ENCODE results near the gene FUOM. TPM values are rescaled to one million over a fixed set of nuclear protein-coding genes. Genes with fewer than 3 reads are reported as not detected.
A peak's percentile ranks its signal among the peaks of the same experiment; 100 is the strongest.

Gene FUOM
- total RNA-seq, 1 donor from 2014 or later = 13.0 TPM

DNA sequence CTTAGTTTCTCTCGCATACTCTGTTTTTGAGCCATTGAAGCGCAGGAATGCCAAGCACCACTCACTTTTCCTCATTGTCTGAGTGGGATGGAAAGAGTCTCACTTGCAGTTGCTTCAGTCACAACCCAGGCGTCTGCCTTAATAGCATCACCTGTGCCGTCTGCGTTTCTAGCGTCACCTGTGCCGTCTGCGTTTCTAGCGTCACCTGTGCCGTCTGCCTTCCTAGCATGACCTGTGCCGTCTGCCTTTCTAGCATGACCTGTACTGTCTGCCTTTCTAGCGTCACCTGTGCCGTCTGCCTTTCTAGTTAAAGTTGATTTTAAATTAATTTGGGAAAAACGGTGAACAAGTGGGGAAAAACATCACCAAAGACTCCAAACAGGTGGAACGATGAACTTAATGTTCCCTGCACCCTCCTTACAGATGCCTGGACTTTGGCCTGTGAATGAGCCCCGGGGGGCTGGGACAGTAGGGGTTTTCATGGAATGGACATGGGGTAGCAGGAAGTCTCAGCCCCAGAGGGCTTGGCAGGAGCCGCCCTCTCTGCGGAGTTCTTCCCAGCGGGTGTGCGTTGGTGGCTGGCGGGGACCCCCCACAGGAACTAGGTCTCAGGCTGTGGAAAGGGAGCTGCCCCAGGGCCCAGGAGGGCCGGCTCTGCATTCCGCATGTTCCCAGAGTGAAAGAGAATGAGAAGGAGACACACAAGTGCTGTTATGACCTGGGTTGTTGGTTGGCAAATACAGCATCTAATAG, 45.6 kb downstream of the FUOM start:
- no peak for DNase-seq (ENCODE audit: low spot score)

DNA sequence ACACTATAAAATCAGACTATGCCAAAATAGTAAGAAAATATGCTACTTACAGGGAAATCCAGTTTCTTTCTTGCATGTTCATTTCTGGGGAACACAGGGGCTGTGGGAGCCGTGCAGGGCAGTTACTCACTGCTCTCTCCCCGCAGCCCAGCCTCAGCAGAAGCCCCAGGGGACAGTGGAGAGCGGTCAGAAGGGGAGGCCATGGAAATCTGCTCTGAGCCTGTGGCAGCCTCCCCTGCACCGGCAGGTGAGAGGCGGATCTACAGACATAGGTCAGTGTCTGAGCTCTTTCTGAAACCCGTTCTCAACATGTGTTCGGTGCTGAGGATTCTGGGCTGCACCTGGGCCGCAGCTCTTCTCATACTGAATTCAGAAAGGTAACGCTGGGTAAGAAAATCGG, 46.2 kb downstream of the FUOM start:
- DNase-seq (ENCODE audit: low spot score) = no peak

DNA sequence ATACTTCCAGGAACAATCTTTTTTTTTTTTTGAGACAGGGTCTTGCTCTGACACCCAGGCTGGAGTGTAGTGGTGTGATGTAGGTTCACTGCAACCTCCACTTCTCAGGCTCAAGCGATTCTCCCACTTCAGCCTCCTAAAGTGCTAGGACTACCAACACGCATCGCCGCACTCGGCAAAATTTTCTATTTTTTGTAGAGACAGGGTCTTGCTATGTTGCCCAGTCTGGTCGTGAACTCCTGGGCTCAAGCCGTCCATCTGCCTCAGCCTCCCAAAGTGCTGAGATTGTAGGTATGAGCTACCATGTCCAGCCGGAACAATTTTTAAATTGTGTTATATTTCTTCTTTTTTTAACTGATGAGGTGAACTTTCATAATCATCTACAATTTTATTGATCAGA, 47.0 kb downstream of the FUOM start:
- DNase-seq (ENCODE audit: low spot score) = no peak

DNA sequence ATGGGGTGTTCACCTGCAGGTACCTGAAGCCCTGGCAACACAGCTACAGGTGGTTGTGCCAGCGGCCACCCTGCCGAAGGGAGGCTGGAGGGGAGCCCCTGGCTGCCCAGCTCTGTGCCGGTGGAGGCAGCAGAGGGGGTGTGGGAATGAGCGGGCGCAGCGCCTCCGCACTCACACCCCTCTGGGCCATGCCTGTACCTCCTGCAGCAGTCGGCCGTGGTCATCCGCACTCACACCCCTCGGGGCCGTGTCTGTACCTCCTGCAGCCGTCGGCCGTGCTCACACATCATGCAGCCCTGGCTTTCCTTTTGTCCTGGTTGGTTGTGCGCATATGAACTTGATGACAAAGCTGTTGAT, 47.4 kb downstream of the FUOM start:
- no peak for DNase-seq (ENCODE audit: low spot score)

DNA sequence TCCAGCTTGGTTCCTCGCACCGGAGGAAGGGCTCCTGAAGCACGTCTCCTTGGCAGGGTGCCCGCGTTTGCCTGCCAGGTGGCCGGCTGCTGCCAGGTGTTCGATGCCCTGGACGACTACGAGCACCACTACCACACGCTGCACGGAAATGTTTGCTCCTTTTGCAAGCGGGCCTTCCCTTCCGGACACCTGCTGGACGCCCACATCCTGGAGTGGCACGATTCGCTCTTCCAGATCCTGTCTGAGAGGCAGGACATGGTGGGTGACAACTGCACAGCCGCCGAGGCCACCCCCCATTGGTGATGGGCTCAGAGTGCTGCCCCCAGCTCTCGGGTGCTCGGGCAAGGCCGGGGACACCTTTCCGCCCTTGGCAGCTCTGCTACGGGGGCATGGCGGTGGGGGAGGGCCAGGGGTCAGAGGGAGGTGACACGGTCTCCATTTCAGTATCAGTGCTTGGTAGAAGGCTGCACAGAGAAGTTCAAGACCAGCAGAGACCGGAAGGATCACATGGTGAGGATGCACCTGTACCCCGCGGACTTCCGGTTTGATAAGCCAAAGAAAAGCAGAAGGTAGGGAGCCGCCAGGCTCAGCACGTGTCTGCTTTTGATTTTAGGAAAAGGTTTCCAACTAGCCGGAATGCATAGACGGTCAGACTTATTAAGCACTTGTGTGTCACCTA, 48.0 kb downstream of the FUOM start:
- DNase-seq (ENCODE audit: low spot score) = no peak

DNA sequence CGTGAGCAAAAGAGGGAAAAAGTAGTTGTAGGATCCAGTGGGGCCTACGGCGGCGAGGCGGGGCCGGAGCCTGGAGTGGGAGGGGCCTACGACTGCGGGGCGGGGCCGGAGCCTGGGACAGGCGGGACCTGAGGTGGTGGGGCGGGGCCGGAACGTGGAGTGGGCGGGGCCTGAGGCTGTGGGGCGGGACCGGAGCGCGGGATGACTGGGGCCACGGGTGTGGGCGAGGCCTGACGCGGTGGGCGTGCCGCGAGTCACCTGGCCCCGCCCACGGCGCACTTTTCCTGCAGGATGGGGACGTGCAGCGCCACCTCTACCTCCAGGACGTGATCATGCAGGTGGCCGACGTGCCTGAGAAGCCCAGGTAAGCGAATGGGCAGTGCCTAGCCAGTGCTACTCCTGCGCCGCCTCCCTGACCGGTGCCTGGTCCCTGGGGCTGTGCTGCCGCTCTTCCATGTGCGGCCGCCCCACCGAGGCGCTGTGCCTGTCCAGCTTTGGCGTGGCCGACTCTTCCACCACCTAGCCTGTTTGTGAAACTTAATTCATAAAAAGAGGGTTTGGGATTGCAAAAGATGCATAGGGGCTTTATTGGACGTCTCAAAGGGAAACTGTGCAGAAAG, 48.6 kb downstream of the FUOM start:
- peak; percentile 95 for DNase-seq (ENCODE audit: low spot score)

DNA sequence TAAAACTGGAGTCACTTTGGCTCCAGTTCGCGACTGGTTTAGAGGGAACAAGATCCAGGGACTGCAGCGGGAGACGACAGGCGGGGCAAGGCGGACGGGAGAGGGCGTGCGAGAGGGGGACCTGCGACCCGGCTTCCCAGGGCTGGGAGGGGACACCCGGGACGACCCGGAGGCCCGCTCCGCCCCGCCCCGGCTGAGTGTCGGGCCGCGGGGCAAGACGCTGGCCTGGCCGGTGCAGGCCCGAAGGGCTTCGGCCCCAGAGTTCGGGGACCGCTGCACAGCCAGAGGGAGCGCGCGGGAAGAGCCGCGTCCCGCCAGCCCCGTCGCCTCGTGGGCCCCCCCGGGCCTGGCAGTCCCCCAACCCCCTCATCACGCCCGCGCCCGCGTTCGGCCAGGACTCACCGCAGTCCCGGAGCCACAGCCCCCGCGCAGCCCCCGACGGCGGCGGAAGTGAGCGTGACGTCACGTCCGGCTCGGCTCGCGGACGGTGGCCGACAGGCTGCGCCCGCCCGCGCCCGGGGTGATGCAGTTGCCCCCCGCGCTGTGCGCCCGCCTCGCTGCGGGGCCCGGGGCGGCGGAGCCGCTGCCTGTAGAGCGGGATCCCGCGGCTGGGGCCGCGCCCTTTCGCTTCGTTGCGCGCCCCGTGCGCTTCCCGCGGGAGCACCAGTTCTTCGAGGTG, 49.3 kb downstream of the FUOM start, which contains the start of the genes TUBGCP2 and ZNF511:
TUBGCP2 (minus strand) TSS at position 452 of the 679 bp plus-strand sequence. CDS start 5,931 bp downstream, outside the sequence.
ZNF511 (plus strand) TSS at position 494 of the 679 bp plus-strand sequence; CDS start at position 524, 30 bp downstream.
- peak; percentile 87 for DNase-seq (ENCODE audit: low spot score)

DNA sequence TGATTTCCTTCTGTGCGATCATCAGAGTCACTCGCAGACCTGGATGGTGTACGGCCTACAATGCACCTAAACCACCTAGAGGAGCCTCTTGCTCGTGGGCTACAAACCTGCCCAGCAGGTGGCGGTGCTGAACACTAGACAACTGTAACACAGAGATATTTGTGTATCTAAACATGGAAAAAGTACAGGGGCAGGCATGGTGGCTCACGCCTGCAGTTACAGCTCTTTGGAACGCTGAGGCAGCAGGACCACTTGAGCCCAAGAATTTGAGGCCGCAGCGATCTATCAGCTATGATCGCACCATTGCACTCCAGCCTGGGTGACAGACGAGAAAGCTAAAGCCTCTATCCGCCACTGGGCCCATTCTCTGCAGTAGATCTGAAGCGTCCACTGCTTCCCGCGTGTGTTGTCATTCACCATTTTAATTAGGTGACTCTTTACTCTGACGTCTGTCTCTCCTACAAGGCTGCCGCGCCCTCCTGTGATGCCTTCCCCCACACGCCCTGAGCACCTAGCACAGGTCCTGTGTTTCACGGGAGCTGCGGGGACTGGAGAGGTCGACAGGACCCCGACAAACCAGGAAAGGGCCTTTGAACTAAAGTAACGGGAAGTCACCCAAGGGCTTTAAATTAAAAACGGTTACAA, 49.9 kb downstream of the FUOM start:
- DNase-seq (ENCODE audit: low spot score) = peak; percentile 88

DNA sequence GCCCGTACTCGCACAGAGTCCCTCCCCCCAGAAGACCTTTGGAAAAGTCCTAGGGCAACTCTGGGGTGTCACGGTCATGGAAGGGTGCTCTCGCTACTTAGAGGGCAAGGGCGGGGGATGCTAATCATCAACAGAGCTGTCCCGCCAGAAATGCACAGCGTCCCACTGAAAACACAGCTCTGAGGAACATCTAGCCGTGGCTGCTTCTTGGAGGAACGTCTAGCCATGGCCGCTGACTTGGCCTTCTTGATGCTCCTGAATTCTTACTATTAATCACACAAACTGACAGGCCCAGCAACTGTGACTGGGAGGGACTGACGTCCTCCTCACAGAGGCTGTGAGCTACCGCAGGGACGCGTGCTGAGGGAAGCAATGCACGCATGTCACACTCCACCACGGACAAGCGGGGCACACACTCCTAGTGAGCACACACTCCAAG, 50.9 kb downstream of the FUOM start:
- DNase-seq (ENCODE audit: low spot score) = no peak

DNA sequence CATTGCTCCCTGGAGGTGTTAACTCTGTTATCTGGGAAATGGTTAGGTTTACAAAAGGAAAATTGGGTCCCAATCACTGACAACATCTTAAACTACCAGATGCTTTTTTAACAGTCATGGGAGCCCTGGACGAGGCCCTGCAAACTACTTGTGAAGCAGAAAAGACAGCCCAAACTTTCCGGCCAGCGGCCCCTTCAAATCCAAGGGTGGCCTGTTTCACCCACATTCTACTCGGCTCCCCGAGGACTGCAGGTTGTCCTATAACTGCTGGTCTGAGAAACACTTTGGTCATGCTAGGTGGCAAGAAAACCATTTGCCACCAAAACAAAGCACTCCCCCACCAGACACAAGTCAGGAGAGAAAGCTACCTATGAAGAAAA, 51.7 kb downstream of the FUOM start:
- no peak for DNase-seq (ENCODE audit: low spot score)

Other genes with a start within 250 kb of the FUOM start
- gene KNDC1, start 197.8 kb downstream of the FUOM start, total RNA-seq = 5.2 TPM
- gene UTF1, start 127.8 kb downstream of the FUOM start, total RNA-seq = not detected
- 2.7 TPM for gene VENTX, start 120.2 kb downstream of the FUOM start, total RNA-seq
- 12.7 TPM for gene ADAM8, start 81.2 kb downstream of the FUOM start, total RNA-seq
- gene TUBGCP2, start 49.1 kb downstream of the FUOM start, total RNA-seq = 56.9 TPM
- gene ZNF511, start 49.1 kb downstream of the FUOM start, total RNA-seq = 35.9 TPM
- 0.92 TPM for gene CALY, start 21.1 kb downstream of the FUOM start, total RNA-seq
- 4.8 TPM for gene PRAP1, start 10.6 kb downstream of the FUOM start, total RNA-seq
- gene ECHS1, start 15.3 kb upstream of the FUOM start, total RNA-seq = 122 TPM
- 9.4 TPM for gene PAOX, start 21.2 kb upstream of the FUOM start, total RNA-seq
- 50.6 TPM for gene MTG1, start 36.1 kb upstream of the FUOM start, total RNA-seq
- gene SPRN, start 66.6 kb upstream of the FUOM start, total RNA-seq = not detected
- gene SCART1, start 95.9 kb upstream of the FUOM start, total RNA-seq = 3.6 TPM
- gene CYP2E1, start 169.3 kb upstream of the FUOM start, total RNA-seq = 4.7 TPM
- 3.3 TPM for gene SYCE1, start 207.6 kb upstream of the FUOM start, total RNA-seq